SK-N-MC (cell line): ENCODE results near the gene ADAMTS4.

Source experiments
- EZH2 ChIP-seq: fragments of 200-600 bp; sonication (generic); IDR thresholded peaks from one replicate; pipeline ENCODE4 v1.6.1; 2017; ENCODE audit warnings: antibody characterized with exemption
- FOXP2 ChIP-seq: optimal IDR thresholded peaks from 2 replicates; pipeline ENCODE3; 2011; ENCODE audit warnings: mild to moderate bottlenecking, moderate library complexity; ENCODE audit not compliant: insufficient read depth; ENCODE audit errors: extremely low read length, control extremely low read depth
- POLR2AphosphoS5 ChIP-seq: IDR thresholded peaks from 2 replicates; pipeline ENCODE4 v1.6.1; 2012; ENCODE audit warnings: mild to moderate bottlenecking, low read depth, low read length, borderline replicate concordance

GRCh38 chr1:161137881-161138280 lies 61.0 kb downstream of the ADAMTS4 start:
- no peak for TF ChIP-seq POLR2AphosphoS5
- no peak for TF ChIP-seq EZH2
- no peak for TF ChIP-seq FOXP2
